Uterus (tissue), 2 donors: Measurements from ENCODE around the gene ABLIM2.

Experiments used
- CTCF ChIP-seq, 4 experiments: fragments of 200-600 bp in 2 of 4; fragments of 450-650 bp in 2 of 4; sonication (generic) in 2 of 4; IDR thresholded peaks; one replicate each; pipeline ENCODE4 v1.5.1; 2016 to 2019; ENCODE audit warnings: antibody characterized with exemption in 4 of 4, mild to moderate bottlenecking in 2 of 4, moderate library complexity in 1 of 4
- POLR2A ChIP-seq, 2 donors: fragments of 450-650 bp; IDR thresholded peaks; one replicate each; pipeline ENCODE4 v1.6.1; 2016; ENCODE audit warnings: antibody characterized with exemption in 2 of 2, mild to moderate bottlenecking in 1 of 2, moderate library complexity in 1 of 2

- TF ChIP-seq CTCF (IDR thresholded peaks at IDR 0.05) (no peak), POLR2A (IDR thresholded peaks at IDR 0.05) (no peak)
Observed at GRCh38 chr4:7981738-7982394, 176.7 kb downstream of the ABLIM2 start.
